Smooth muscle cell of bladder (primary cell): Measurements from ENCODE around the gene NDUFC2. TPM values are rescaled to one million over a fixed set of nuclear protein-coding genes. Genes with fewer than 3 reads are reported as not detected.

Experiments
- total RNA-seq: library from RNA; depleted of rRNA; stranded (reverse); fragments of >200 nt; gene quantifications from 2 replicates; pipeline ENCODE4 v1.2.3, GENCODE V29; 2014

Gene NDUFC2
- total RNA-seq, result 69.5 and 75.5 TPM in 2 replicates

DNA sequence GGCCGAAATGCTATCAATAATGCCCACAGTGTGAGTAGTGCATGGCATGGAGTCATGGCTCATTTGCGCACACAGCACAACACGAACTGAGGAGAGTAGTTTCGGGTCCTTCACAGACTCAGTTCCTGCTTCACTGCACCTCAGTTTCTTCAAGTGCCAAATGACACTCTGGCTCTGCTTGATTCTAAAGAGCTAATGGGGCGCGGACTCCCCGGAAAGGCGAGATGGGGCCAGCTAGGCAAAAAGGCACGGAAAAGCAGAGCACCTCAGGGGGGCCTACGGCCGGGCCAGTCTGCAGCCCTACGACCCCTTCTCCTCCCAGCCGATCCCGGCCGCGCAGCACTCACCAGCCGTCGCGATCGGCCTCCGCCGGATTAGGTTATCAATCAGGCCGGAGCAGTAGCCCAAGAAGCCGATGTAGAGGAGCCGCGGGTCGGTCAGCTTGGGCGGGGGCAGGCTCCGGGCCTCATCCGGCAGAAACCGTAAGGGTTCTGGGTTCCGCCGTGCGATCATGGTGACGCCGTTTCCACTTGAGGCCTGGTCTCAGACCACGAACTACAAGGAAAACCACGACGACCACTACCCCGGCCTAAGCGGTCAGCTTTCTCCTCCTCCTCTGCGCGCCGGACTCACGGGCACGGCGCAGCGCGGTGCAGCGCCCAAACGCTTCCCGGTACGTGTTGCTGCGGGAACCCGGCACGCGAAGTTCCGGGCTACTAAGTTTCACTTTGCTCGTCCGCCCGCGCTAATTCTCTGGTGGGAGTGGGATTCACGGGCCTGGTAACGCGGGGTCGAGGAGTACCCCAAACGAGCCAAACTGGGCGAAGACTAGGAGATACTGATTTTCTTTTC lies at the start of gene NDUFC2:
TSS of gene NDUFC2 (minus strand) at position 631 of the 852 bp plus-strand sequence. CDS start at position 513, 118 bp downstream.

DNA sequence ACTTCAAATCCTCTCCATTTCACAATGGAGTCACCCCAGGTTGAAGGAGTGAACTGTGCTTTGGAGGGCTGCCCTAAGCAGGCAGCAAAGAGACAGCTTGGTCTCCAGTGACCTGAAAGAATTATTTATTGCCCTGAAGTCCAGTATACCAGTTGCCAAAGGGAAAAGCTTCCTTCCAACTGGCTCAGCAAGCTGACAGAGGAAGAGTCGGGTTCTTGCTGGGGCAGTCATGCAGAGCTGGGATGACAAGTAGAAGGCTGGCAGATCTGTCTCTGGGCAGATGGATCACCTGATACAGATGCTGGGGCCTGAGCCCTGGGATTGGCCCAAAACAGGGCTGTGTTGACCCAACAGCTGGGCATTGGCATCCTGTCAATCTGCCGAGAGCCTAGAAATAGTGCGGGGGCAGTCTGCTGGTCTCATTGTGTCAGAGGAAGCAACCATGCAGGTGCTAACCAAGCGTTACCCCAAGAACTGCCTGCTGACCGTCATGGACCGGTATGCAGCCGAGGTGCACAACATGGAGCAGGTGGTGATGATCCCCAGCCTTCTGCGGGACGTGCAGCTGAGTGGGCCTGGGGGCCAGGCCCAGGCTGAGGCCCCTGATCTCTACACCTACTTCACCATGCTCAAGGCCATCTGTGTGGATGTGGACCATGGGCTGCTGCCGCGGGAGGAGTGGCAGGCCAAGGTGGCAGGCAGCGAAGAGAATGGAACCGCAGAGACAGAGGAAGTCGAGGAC lies 16.1 kb downstream of the NDUFC2 start, which contains the start of gene THRSP:
TSS of gene THRSP (plus strand) at position 422 of the 742 bp plus-strand sequence. CDS start at position 443, 21 bp downstream.

DNA sequence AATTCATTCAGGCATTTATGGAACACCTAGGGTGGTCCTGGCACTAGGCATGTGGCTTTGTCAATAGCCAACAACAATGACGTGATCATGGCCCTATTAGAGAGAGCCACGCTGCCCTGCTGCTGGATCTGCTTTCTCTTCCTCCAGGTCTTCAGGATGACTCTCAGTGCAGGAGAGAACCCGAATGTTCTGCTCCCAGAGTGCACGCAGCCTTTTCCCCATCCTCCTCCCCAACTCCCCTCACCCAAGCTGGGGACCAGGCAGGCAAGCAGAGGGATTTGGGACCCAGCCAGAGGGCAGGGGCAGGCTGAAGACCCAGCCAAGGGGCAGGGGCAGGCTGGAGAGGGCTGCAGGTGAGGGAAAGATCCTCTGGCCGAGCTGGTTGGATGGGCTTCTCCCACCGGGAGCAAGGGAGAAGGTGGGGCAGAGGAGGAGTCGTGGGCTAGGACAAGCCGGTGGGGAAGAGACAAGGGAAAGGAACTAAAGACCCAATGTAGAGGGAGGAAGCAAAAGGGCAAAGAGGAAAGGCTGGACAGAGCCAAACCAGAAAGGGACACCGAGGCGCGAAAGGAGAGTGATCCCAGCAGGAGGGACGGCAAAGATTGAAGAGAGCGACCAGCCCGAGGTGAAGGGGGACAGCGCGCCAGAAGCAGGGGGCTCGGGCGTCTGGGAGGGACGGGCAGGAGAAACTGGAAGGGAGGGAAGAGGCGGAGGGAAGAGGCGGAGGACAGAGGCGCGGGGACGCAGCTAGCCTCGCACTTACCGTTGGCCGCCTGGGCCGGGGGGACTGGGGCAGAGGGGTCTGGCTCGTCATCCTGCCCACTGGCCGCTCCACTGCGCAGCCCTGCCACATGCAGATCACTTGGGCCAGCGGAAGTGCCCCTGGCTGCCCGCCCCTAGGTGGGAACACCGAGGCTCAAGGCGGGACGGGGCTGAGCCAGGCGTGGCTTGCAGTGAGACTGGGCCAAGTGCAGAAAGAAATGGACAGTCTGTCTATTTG lies 57.0 kb downstream of the NDUFC2 start, which contains the start of gene KCTD14:
TSS of gene KCTD14 (minus strand) at position 880 of the 1,000 bp plus-strand sequence. CDS start at position 853, 27 bp downstream.

Other genes with a start within 250 kb of the NDUFC2 start
- 24.8 and 25.0 TPM in 2 replicates for gene INTS4, start 85.2 kb downstream of the NDUFC2 start, total RNA-seq
- 0.09 and 0.28 TPM in 2 replicates for gene KCTD14, start 56.6 kb downstream of the NDUFC2 start, total RNA-seq
- gene THRSP, start 16.0 kb downstream of the NDUFC2 start, total RNA-seq, result not detected in 2 replicates
- 32.3 and 40.5 TPM in 2 replicates for gene ALG8, start 59.8 kb upstream of the NDUFC2 start, total RNA-seq
- 4.1 and 6.9 TPM in 2 replicates for gene KCTD21, start 108.8 kb upstream of the NDUFC2 start, total RNA-seq
- gene USP35, start 109.1 kb upstream of the NDUFC2 start, total RNA-seq, result 8.5 and 11.8 TPM in 2 replicates